ENCODE data around the gene ZGPAT. TPM values are rescaled to one million over a fixed set of nuclear protein-coding genes. Genes with fewer than 3 reads are reported as not detected.
A peak's percentile ranks its signal among the peaks of the same experiment; 100 is the strongest.
"Not testable (repeated sequence)": the region's sequence is repeated elsewhere in the genome, so short reads cannot be mapped to it uniquely, and the experiment has no call there.

Gene ZGPAT
- 28.7 and 32.8 TPM in 2 replicates for total RNA-seq (ENCODE audit: low replicate concordance)
- long read RNA-seq, transcript ZGPAT-202 (7 exons, 1,871 nt): major isoform, 37 of 71 reads
- long read RNA-seq, transcript ZGPAT-204 (7 exons, 1,890 nt): minor isoform, 6 of 71 reads
- long read RNA-seq, partial matches to known transcripts: 6 of 71 reads
- long read RNA-seq, other reads (novel, unspliced or antisense): 18 of 71 reads

- H3K27ac Mint-ChIP-seq: peak within 1 kb of the TSS; percentile 82
These were observed at the start of gene ZGPAT, which contains the start of gene ARFRP1 for GRCh38 chr20:63707558-63708300. TSS of gene ZGPAT (plus strand) at chr20:63708039. CDS start at chr20:63708581, 542 bp downstream. TSS of gene ARFRP1 (minus strand) at chr20:63707976. CDS start at chr20:63707091, 885 bp downstream.

GRCh38 chr20:63658749-63659187 lies 49.1 kb upstream of the ZGPAT start:
- no peak for DNase-seq (ENCODE audit: extremely low spot score, unreplicated experiment)
- H3K27ac Mint-ChIP-seq: peak overlapping the region; percentile 92
- no peaks in the 10 kb centered on the region for H3K9me3 Mint-ChIP-seq
- no peaks in the 10 kb centered on the region for H3K27me3 Mint-ChIP-seq
- TF ChIP-seq CTCF (conservative IDR thresholded peaks at IDR 0.05): no peak
- H3K4me3 Mint-ChIP-seq: peak overlapping the region; percentile 99
- no peaks in the 10 kb centered on the region for H3K36me3 Mint-ChIP-seq
- H3K4me1 Mint-ChIP-seq (ENCODE audit: unreplicated experiment): peaks cover 26% of the 10 kb centered on the region

More at GRCh38 chr20:63707558-63708300, at the start of gene ZGPAT, which contains the start of gene ARFRP1:
- peak; percentile 88 for DNase-seq (ENCODE audit: extremely low spot score, unreplicated experiment)
- Mint-ChIP-seq H3K4me3 (peak within 1 kb of the TSS; percentile 88), H3K27me3 (no peaks in the 10 kb centered on the region), H3K36me3 (peaks cover 23% of the 10 kb centered on the region), H3K9me3 (no peaks in the 10 kb centered on the region), H3K4me1 (ENCODE audit: unreplicated experiment) (peaks cover 19% of the 10 kb centered on the region)
- no peak for TF ChIP-seq CTCF (conservative IDR thresholded peaks at IDR 0.05)

- Mint-ChIP-seq H3K27me3 (no peaks in the 10 kb centered on the region), H3K27ac (no peak overlapping the region)
These were observed 48.5 kb upstream of the ZGPAT start for GRCh38 chr20:63659370-63659769.

GRCh38 chr20:63660174-63660573 lies 47.7 kb upstream of the ZGPAT start:
- not testable (repeated sequence) for H3K27me3 Mint-ChIP-seq
- peaks cover 19% of the 10 kb centered on the region for H3K4me1 Mint-ChIP-seq (ENCODE audit: unreplicated experiment)

More at GRCh38 chr20:63659370-63659769, 48.5 kb upstream of the ZGPAT start:
- H3K36me3 Mint-ChIP-seq: no peaks in the 10 kb centered on the region
- no peaks in the 10 kb centered on the region for H3K9me3 Mint-ChIP-seq
- TF ChIP-seq CTCF (conservative IDR thresholded peaks at IDR 0.05): no peak
- DNase-seq (ENCODE audit: extremely low spot score, unreplicated experiment): no peak
- peak overlapping the region; percentile 99 for H3K4me3 Mint-ChIP-seq
- H3K4me1 Mint-ChIP-seq (ENCODE audit: unreplicated experiment): peaks cover 20% of the 10 kb centered on the region

GRCh38 chr20:63660622-63661021 lies 47.2 kb upstream of the ZGPAT start:
- TF ChIP-seq CTCF (conservative IDR thresholded peaks at IDR 0.05): no peak
- no peaks in the 10 kb centered on the region for H3K36me3 Mint-ChIP-seq
- H3K27ac Mint-ChIP-seq: no peak overlapping the region
- H3K27me3 Mint-ChIP-seq: no peaks in the 10 kb centered on the region
- no peak for DNase-seq (ENCODE audit: extremely low spot score, unreplicated experiment)
- H3K4me1 Mint-ChIP-seq (ENCODE audit: unreplicated experiment): peaks cover 19% of the 10 kb centered on the region
- H3K4me3 Mint-ChIP-seq: peak overlapping the region; percentile 11
- H3K9me3 Mint-ChIP-seq: no peaks in the 10 kb centered on the region

More at GRCh38 chr20:63660174-63660573, 47.7 kb upstream of the ZGPAT start:
- not testable (repeated sequence) for DNase-seq (ENCODE audit: extremely low spot score, unreplicated experiment); H3K36me3 Mint-ChIP-seq; H3K9me3 Mint-ChIP-seq; H3K27ac Mint-ChIP-seq
- peak overlapping the region; percentile 99 for H3K4me3 Mint-ChIP-seq

- Mint-ChIP-seq H3K9me3 (no peaks in the 10 kb centered on the region), H3K4me3 (no peak overlapping the region), H3K27ac (no peak overlapping the region), H3K27me3 (no peaks in the 10 kb centered on the region), H3K4me1 (ENCODE audit: unreplicated experiment) (peaks cover 19% of the 10 kb centered on the region), H3K36me3 (no peaks in the 10 kb centered on the region)
- TF ChIP-seq CTCF (conservative IDR thresholded peaks at IDR 0.05): no peak
- no peak for DNase-seq (ENCODE audit: extremely low spot score, unreplicated experiment)
These were observed 46.7 kb upstream of the ZGPAT start for GRCh38 chr20:63661108-63661507.

Measured in type B pancreatic cell (in vitro differentiated cells).